GM10847 (cell line): Measurements from ENCODE around the gene PI4K2A.

Experiments used
- POLR2A ChIP-seq: IDR thresholded peaks from 2 replicates; pipeline ENCODE4 v1.6.1; 2011; ENCODE audit not compliant: insufficient read length; ENCODE audit errors: extremely low read depth

Gene PI4K2A

DNA sequence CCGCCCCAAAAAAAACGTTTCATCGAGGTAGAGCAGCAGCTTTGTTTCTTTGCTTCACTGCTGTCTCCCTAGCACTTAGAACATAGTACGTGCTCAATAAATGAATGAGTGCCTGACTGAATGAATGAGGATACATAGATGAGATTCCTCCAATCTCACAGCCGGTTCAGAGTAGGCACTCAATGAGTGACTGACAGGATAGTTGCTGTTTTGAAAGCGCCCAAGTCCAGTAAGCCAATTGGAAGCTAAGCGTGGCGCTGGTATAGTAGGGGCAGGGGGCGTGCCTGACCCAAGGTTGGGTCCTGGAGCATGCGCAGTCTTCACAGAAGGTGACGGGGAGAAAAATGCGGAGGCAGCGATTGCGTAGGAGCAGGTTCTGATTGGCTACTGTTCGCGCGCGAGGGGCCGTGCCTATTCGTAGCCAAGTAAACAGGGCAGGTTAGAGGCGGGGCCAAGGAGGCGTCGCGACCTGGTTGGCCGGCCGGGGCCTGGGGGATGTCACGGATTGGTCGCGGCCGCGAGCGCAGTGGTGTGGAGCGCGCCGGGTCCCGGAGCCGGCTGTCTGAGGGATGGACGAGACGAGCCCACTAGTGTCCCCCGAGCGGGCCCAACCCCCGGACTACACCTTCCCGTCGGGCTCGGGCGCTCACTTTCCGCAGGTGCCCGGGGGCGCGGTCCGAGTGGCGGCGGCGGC, at the start of gene PI4K2A:
Gene PI4K2A, plus strand, starts transcription at position 498 of the 694 bp plus-strand sequence. Its CDS starts 72 bp downstream, at position 570.
- peak; percentile 38 for TF ChIP-seq POLR2A

DNA sequence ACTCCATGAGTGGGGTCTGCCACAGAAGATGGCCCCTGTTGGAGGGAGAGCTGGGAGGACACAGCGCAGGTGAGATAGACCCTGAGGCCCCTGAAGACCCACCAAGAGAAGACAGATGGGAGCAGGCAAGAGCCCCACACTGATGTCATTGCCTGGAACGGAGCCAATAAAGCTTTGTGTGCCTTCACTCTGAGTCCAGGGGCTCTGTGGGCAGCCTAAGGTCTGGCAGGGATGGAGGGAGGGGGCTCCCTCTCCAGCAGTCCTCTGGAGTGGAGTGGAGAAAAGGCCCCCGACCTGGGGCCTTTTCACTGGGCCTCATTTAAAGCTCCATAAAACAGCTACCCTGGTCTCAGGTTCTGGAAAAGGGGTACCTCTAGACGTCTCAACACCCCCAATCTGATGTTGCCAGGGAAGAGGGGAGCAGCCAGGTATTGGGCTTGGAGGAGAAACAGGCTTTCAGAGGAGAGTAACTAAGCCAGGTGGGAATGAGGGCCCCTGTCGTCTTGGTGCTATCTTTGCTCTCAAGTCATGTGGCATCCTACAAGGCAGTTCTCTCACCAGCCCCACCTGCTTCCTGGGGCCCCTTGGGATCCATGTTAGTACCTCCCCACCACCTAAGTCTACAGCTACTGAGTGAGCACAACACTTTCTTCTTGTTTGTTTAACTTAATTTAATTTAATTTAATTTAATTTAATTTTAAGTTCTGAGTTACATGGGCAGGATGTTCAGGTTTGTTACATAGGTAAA, 49.5 kb upstream of the PI4K2A start:
- TF ChIP-seq POLR2A, result no peak

DNA sequence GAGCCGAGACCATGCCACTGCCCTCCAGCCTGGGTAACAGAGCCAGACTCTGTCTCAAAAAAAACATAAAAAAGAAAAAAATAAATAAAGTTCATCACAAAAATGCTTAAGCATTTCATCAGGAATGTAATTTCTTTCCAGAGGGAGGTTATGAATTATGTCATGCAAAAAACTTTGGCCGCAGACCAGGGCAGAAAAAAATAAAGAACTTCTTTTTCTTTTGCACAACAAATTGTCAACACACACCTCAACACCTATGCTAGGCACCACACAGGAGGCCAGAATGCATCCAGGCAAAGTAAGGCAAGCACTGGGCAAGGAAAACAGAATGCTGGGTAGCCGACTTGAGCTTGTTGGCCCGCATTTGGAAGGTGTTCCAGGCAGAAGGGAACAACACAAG, 47.0 kb upstream of the PI4K2A start:
- TF ChIP-seq POLR2A, result no peak

DNA sequence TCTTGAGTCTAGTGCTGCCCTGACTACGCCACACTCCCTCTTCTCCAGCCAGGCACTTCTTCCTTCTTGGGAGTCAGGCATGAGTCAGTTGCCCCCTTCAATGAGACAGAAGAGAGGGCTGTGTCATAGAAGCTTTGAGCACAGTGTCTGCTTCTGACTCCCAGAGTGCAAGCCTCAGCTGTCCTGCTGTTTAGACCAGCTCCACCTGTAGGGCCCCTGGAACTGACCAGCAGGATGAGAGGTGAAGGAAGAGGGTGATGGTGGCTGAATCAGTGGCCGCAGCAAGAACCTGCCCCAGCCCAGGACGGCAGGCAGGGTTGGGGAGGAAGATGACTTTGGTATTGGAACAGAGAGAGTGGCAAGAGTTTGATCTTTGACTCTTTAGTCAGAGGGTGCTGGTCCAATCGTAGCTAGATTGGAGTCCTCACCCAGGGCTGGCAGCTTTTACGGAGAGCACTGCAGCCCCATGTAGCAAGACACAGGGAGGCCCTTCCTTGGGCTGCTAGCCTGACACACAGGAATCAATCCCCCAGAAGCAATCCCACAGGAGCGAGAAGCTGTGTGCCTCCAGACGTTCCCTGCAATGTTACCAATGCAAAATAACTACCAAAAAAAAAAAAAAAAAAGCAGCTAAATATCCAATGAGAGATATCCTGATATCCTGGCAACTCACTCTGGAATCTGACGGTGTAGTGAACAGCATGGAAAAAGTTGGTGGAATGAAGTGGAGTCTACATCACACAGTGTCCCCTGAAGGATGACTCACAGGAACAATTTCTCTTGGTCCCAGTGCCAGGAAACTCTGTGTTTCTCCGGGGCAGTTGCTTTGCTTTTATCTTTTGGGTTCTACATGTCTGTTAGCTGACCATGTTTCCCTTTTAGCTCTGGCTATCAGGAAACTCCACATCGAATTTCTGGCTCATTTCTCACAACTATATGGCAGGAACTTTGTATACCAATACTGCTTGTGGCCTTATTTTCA, 44.1 kb upstream of the PI4K2A start:
- no peak for TF ChIP-seq POLR2A

DNA sequence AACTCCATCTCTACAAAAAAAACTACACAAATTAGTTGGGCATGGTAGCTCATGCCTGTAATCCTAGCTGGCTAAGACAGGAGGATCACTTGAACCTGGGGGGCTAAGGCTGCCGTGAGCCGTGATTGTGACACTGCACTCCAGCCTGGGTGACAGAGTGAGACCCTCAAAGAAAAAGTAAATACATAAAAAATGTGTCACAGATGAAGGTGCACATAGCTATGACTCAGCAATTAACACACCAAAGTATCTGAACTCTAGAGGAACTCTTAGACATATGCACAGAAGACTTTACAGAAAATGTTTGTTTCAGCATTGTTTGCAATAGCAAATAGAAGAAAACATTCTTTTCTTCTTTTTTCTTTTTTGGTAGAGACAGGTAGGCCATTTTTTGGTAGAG, 42.7 kb upstream of the PI4K2A start:
- no peak for TF ChIP-seq POLR2A

DNA sequence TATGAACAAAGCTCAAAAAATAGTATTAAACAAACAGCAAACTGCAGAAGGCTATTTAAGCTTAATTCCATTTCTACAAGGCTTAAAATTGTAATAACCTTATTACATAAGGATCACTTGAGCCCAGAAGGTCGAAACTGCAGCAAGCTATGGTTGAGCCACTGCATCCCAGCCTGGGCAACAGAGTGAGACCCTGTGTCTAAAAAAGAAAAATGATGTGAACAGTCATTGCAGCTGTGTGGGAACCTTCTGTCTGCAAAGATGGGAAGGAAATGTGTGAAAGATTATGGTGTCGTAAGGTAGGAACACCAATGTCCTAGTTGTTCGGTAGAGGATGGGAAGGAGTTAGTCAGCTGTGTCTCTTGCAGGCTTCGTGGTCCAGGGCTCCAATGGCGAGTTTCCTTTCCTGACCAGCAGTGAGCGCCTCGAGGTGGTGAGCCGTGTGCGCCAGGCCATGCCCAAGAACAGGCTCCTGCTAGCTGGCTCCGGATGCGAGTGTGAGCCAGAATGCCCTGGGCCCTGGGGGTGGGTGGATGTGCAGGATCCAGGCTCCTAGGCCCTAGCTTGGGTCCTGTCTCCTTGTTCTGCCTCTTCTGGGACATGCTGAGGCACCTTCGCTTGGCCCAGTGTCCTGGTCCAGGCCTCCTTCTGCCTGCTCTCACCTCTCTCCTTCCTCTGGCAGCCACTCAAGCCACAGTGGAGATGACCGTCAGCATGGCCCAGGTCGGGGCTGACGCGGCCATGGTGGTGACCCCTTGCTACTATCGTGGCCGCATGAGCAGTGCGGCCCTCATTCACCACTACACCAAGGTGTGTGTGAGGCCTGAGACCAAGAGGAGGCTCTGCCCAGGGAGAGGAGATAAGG, 41.8 kb upstream of the PI4K2A start:
- no peak for TF ChIP-seq POLR2A

DNA sequence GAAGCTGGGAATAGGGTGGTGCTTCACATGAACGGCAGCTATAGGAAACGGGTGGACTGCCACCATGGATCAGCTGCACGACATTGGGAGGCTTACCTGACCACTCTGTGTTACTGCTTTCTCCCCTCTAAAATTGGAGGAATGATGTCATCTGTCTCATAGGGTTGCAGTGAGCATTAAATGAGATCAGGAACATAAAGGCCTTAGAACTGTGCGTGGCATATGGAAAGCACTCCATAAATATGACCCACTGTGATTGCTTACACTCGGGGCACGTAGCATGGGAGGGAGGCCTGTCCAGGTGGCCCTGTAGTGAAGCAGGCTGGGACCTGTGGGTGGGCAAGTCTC, 41.2 kb upstream of the PI4K2A start:
- no peak for TF ChIP-seq POLR2A

DNA sequence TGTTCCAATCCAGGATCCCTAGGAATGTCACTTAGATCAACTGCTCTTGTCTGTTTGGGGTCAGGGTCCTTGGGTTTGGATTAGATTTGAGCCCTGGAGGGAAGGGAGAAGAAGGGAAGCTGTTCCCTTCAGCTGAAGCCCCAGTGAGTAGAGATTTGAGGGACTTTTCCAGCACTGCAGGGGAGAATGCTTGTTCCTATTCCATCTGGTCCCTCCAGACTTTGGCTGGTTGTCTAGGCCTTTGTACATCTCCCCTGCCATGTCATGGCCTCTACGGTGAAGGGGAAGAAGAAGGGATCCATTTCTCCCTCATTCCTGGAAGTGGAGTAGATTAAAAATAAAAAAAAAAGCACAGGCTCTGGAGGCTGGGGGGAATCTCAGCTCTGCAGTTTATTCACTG, 39.9 kb upstream of the PI4K2A start:
- TF ChIP-seq POLR2A, result no peak

DNA sequence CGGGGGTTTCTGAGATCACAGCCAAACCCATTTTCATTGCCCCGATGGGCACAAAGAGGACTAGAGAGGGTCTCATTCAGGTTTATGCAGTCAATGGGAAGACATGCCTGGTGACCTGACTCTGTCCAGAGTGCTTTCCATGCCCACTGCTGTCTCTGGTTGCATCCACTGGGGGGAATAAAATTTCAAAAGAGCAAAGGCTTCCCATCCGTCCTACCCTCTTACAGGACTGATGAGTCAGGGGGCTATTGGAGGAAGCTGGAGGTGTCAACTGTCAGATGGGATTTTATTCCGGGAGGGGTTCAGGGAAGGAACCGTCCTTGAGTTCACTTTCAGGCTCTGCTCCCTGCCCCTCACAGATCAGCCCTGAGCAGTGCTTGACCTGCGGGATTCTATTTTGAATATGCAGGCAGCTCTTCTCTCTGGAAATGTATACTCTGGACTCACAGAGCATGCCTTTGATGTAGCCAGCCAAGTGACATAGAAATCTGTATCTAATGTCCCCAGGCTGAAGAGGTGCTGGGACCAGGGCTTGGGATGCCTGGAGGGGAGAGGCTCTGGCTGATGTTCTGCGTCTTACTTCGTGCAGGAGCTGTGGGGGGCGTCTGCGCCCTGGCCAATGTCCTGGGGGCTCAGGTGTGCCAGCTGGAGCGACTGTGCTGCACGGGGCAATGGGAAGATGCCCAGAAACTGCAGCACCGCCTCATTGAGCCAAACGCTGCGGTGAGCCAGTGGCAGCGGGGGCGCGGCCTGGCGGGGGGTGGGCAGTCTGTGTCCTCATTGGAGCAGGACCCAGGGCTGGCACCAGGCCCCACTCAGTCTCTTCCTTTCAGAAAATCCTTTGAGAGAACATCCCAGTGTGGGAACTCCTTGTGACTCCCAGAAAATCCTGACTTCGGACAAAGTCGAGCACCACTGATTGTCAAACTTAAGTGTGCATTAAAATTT, 38.9 kb upstream of the PI4K2A start:
- no peak for TF ChIP-seq POLR2A

DNA sequence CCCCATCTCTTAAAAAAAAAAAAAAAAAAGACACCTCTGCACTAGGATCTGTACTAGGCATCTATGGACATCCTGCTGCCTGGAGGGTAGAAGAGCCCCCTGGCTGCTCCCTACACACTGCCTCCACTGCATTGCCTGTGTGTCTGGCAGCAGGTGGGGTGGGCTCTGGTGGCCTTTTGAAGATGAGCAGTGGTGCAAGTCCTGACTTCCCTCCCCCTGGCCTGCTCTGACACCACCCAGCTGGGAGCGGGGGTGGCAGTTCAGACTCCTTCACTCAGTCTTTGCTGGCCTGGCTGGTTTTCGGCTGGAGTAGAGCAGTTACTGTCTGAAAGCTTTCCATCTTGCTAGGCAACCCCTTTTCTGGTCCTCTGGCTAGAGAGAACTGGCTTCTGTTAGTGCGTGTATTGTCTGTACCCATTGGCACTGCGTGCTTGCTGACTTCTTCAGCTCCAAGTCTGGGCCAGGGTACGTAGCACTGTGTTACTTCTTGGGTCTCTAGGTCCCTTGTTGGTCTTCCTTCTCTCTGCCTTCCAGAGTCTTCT, 33.3 kb upstream of the PI4K2A start:
- no peak for TF ChIP-seq POLR2A

DNA sequence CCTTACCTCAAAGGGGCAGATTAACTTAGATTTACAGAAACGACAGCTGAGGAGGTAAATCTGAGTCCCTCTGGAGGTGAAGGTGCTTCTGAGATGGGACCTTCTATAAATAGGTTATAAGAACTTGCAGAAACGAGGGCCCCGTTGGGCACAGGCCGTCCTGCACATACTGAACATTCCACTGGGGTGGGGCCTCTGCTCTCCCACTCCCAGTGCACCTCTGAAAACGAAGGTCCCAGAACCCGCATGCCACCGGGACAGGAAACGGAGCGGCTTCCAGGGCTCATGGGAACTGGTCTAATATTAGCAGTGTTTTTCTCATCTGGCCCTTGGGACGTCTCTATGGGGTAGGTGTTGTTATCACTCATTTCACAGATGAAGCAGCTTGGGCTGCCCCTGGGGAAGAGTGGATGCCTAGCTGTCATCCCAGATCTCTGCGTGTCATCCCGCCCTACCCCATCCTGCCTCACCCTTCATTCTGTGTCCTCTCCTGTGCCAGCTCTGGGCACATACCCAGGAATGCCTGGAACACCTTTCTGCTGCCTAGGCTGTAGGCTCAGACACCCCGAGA, 31.4 kb upstream of the PI4K2A start:
- no peak for TF ChIP-seq POLR2A

DNA sequence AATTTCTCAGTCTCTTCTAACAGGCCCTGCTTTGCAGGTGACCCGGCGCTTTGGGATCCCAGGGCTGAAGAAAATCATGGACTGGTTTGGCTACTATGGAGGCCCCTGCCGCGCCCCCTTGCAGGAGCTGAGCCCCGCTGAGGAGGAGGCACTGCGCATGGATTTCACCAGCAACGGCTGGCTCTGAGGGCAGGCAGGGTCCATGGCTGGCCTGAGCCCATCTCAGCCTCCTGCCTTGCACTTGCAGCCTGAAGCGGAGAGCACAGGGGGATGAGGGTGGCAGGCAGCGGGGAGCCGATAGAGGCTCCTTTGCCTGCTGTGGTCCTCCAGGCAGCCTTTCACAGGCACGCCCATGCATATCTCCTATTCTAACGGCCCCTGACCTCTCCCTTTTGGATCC, 29.0 kb upstream of the PI4K2A start:
- no peak for TF ChIP-seq POLR2A

DNA sequence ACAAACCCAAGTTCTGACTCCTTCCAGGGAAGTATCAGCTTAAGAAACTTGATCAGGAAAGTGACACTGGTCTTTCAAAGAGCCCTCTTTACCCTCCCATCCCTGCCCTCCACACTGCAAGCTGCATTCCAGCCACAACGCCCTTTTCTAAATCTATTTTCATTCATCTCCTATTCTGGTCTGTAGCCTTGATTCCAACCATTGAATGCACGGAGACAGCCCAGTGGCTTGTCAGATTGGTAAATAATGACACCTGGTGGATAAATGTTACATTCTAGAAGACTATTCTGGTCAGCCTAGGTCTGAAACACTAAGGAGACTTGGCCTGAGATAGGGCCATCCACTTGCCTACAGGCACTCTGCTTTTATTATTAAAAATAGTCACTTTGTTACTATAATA, 28.1 kb upstream of the PI4K2A start:
- TF ChIP-seq POLR2A, result no peak
